Fibroblast of gingiva (primary cell): ENCODE results near the gene SSBP3.

ENCODE experiments used
- DNase-seq: peaks from one replicate; pipeline ENCODE4 v3.0.0-alpha.2; 2011; ENCODE audit warnings: low read depth

SSBP3 gene

DNA sequence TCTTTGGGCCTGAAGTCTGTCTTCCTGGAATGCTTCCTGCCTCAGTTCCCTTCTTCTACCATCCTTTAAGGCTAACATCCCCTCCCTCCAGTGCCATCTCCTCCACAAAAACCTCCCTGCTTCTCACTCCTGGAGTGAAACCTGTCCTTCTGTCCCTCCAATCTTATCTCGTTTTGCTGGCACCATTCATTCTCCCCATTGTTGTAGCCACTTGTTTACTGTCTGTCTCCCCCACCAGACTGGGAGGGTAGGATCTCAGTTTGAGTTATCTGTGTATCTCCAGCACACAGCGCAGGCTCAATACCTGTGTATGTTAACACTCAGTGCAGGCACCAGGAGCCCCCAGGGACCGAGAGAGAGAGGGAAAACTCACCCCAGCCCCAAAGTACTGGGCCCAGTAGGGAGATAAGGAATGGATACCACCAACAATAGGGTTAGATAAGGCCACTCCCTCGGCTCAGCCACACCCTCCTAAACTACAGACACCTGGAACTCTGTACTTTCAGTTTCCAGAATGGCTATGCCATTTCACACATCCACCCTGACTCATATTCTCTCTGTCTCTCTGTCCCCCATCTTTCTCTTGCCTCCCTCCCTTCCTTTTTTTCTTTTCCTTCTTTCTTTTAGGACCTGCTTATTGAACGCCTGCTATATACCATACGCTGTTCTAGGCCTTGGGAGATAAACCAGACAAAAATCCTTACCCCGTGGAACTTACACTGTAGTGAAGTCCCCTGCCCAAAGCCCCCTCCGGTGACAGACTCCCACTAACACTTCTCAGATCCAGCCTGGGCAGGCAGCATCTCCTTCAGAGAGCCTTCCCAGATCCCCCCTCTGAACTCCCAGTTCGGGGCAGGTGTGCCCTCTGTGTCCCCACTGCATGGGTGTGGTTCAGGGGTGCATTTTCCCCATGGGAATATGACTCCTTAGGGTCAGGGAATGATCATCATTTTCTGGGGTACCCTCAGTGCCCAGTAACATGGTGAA is 3.3 kb upstream of the SSBP3 start:
- DNase-seq: no peak

DNA sequence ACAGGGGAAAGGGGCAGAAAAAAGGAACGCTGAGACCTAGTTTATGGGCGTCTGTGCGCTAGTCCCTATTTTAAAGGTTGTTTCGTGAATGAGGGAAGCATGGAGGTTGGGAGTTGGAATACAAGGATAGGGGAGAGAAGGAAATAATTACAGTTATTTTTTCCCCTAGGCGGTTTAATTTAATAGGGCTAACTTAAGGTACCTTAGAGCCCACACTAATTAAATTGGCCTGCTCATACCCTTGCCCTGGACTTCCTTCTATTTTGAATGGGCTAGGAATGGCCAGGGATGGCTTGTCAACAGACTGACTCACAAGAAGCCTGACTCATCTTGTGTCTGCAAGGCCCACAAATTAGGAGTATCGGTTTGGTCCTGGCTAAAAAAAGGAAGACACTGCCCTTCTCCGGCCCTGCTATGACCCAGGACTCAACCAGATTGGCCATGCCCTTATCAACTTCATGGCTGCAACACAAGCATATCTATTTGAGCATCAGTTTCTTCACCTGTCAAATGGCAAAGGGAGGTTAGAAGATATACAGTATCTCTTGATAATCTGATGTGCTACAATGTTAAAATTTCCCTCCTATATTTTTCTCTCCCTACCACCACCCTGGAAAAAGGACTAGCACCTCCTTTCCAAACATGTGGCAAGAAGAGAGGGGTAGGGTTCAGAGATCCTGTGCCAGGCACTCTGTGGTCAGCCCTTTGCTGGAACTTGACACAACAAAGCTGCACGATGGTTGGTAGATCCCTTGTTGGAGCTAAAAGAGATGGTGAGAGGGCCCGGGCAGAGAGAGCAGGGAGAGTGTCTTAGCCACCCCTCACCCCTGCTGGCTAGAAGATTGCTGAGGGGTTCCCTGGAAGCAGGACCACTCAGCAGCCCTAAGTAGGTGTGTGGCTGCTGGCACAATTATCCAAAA is 2.2 kb upstream of the SSBP3 start:
- peak; percentile 54 for DNase-seq

DNA sequence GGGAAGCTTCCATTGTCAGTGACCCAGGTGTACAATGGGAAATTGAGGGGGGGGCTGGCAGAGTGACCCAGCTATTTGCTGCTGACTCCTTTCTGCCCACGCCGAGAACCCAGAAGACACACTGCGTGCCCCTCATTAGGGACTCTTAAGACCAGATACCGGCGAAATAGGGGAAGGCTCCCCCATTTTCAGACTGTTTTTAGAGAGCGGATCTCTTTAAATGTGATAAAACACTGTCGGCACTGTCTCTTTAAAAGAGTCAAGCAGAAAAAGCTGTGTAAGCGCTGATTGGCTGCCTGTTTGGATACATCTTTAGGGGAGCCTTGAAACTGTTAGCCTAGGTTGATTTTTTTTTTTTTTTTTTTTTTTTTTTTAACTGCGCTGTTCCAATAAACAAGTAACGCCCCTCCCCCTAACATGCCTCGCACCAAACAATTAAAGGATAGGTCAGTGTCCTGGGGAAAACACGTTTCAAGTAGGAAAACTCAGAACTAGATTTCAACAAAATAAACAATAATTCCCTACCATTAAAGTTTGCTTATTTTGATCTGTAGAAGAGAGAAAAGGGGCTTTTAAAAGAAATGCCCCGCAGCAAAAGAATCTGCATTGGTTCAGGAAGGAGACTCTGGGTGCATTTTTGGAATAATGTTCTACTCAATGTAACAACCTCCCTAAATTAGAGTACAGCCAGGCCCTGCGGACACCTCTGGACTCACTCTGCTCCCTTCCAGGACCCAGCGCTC is 1.4 kb upstream of the SSBP3 start:
- DNase-seq: peak; percentile 89

DNA sequence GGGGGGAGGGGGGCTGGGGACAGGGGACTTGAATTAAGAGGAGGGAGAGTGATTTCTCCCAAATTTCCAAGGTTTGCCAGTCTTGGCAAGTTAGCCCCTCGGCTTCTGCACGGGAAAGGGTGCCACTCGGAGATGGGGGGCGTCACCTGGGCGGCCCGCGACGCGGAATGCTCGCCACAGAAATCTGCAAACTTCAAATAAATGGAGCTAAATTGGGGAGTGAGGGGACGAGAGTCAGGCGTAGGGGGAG is 885 bp upstream of the SSBP3 start:
- no peak for DNase-seq

DNA sequence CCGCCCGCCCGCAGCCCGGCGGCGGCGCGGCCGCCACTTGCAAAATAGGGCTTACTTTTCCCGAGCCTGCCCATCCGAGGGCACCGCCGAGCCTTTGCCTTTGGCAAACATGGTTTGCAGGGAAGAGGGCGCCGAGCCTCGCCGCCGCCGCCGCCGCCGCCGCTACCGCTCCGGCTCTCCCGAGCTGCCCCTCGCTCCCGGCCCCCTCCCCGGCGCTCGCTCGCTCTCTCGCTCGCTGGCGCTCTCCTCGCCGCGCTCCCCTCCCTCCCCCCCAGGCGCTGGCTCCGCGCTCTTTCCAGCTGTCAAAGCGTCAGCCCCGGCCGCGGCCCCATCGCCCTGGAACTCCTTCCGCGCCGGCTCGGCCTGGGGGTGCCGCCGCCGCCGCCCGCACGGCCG is 298 bp downstream of the SSBP3 start:
- DNase-seq: no peak

DNA sequence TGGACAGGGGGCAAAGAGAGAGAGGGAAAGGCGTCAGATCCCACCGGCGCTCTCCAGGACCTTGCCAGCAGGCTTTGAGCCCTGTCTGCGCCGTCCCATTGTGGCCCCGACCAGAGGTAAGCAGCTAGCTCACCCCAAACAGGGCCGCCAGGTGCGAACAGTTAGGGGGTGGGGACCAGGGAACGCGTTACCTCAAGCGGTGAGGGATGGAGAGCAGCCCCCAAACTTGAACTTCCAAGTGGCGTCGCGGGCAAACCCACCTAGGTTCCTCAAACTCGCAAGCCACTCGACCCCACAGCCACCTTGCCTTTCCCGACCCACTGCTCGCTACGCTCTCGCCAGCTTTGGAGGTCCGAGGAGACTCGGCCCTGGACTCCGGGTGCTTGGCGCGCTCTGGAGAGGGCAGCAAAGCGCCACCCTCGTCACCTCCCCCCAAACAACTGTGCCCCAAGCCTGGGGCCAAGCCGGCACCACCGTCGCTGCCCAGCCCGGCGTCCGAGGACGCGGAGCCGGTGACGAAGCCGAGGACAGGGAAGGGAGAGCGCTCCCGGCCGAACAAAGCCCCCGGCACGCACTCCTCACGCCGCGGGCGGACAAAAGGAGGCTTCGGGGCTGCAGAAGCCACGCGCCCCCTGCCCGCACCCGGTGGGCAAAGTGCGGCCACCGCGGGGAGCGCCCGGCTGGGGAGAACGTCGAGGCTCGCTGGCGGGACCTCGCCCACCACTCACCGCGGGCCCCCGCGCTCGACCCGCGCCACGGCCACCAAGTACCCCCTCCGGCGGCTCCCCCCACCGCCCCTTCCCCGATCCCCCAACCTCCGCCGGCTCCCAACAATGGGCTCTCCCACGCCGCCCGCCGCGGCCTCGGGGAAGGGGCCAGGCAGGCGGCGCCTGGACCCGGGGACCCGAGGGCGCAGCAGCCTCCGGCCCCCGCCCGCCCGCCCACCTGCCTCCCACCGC is 976 bp downstream of the SSBP3 start:
- no peak for DNase-seq

DNA sequence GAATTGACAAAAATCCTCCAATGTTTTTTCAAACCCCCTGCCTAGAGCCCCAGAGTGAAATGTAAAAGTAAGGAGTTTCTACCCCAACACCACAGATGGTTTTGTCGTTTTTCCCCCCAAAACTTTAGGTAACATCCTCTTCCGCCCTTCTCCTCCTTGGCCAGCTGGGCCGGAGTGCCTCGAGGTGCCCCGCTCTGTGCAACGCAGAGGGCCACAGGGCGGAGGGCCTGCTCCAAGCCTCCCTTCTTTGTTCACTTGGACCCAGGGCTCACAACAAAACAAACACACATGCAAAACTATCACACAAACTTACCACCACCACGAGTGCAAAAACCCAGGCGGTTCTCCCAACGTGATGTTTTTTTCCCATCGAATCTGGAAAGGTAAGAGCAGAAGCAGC is 1.9 kb downstream of the SSBP3 start:
- no peak for DNase-seq

DNA sequence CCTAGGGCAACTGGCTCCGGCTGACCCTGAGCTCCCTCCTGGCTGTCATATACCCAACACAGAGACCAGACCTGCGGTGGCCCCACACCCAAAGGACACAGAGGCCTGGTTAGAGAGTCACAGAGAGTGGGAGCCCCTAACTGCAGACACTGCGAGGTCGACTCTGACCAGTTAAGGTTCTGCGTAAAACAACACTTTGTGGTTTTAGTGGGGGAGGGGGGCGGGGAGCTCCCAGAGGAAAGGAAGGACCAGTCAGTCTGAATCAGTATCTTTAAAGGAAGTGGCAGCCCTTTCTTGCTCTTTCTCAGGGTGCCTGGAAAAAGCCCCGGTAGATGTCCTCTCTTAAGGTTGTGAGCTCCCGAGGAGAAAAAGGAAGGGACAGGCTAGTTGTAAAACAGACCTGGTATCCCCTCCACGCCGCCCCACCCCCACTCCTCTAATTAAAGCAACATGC is 2.4 kb downstream of the SSBP3 start:
- DNase-seq: no peak

DNA sequence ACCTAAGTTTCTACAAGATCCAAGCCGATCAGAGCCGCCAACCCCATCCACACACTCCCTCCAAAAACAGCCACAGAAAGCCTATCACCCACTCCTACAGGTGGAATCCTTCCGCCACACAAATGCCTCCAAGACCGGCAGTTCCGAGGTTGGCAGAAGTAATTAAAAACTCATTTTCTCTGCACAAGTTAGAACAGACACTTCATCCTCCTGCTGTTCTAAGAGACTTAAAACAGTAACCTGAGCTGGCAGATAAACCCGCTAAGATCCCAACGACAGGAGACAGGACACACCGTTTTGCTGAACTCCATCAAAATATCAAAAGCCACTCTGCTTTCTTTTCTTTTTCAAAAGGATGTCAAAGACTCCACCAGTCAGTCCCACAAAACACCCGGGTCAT is 2.8 kb downstream of the SSBP3 start:
- DNase-seq: no peak

DNA sequence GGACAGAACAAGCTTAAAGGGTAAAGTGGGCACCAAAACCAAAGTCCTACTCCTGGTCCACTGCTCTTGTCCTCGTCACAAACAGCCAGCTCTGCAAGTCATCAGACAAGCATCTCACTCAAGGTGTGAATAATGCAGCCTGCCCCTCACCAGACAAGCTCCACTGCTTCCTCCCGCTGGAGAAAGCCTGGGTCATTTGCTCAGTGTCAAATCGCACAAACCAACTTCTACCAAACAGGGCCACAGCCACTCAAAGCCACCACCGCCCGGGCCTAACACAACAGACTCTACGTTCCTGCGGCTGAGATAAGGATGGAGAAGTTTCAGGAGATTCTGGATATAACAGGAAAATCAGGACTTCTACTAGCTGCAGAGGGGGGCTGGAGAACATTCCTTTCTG is 3.3 kb downstream of the SSBP3 start:
- DNase-seq: no peak

DNA sequence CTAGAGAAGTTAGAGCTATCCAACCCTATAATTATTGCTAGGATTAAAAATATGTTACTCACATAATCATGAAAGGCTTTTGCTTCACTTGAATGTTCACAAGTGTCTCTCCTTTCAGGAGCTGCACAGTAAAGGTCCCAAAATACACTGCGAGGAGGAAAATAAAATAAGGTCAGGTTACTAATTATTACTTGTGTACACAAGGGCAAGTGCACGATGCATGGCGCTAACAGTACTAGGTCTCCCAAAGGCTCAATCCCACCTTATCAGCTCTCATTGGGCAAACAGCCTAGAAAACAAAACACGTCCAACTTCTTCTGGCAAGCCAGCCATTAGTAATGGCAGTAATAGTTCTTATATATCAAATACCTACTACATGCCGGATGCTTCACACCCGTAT is 4.4 kb downstream of the SSBP3 start:
- no peak for DNase-seq

DNA sequence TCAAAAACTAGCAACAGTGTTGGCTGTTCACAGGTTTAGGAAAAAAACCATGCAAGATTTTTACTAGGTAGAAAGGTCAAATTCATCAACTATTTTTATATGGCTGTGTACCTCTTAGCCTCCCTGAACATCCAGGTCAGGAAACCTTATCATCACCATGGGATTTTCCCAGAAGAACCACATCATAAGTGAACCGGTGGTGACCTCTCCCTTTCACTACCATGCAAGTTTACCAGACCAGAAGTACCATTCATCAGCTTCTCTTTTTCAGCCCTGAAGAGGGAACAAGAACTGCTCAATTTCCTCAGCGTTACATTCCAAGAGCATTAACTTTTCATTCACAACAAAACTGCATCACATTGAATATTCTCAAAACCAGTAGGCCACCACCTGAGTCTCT is 5.9 kb downstream of the SSBP3 start:
- no peak for DNase-seq

DNA sequence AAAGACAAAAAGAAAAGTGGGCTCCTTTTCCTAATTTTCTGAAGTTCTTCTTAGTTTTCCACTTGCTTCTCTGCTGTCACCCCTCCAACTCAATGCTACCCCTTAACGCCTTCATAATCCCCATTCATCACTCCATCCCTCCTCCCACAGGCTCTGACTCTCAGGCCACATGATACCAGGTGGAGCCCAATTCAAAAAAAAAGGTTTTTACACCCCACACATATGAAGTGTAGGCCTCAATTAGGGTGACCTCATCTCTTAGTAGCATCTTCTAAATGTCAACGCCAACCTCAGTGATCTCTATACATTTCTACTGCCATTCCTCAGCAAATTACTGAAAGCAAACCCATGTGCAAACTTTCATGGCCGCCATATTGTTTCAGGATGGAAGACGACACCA is 6.4 kb downstream of the SSBP3 start:
- no peak for DNase-seq

DNA sequence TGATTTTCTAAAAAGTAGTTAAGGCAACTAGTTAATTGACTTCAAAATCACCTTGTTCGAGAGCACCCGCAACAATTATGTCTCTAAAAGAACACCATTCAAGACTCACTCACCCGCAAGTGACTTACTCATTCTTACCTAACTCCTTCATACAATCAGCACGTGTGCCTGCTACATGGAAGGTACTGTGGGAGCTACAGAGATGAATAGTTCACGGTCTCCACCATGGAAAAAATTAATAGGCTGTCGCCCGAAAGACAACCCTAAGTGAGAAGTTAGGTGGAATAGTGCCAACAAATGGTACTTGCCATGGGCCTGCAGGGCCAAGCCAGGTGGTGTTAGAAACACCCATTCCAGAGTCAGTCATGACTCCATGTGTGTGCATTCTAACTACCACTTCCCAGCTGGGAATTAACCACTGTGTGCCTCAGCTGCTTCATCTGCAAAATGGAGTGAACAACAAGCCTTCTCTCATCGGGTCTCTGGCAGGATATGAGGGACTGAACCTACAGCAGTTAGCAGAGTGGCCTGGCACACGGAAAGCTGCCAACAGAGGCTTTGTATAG is 7.1 kb downstream of the SSBP3 start:
- DNase-seq: no peak

DNA sequence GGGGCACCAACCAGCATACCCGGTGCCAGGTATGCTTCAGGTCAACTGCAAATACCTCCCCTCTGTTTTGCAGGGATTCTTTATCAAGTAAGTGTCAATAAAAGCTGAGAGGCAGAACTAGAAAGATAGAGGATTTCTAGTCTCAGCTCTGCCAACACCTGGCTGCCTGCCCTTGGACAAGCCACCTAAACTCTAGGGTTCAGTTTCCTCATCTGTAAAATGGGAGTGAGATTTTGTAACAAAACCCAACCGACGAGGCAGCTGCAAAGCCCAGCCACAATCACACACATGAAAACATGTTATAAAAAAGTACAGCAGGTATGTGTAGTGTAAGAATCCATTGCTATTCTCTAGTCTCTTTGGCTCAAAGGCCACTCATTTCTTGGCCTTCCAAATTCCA is 8.2 kb downstream of the SSBP3 start:
- DNase-seq: no peak

DNA sequence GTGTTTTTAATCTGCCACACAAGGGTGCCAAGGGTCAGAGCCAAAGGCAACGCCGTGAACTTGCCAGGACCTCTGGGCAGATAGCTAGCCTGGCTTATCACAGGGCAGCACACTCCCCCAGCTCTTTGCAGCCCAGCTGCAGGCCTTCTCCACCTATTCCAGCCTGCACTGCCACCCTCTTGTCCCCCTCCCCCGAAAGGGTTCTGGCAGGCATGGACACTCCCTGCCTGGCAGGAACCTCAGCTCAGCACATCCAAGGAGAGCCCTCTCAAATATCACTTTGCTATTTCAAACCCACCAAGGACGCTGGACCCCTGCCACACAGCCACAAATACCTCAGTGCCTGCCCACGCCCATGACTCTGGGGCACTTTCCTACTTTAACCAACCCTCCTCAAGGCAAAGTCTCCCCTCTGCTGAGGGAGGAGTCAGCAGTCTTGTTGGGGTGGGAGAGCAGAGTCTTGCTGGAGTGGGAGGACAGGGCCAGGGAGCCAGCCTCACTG is 9.1 kb downstream of the SSBP3 start:
- DNase-seq: no peak

DNA sequence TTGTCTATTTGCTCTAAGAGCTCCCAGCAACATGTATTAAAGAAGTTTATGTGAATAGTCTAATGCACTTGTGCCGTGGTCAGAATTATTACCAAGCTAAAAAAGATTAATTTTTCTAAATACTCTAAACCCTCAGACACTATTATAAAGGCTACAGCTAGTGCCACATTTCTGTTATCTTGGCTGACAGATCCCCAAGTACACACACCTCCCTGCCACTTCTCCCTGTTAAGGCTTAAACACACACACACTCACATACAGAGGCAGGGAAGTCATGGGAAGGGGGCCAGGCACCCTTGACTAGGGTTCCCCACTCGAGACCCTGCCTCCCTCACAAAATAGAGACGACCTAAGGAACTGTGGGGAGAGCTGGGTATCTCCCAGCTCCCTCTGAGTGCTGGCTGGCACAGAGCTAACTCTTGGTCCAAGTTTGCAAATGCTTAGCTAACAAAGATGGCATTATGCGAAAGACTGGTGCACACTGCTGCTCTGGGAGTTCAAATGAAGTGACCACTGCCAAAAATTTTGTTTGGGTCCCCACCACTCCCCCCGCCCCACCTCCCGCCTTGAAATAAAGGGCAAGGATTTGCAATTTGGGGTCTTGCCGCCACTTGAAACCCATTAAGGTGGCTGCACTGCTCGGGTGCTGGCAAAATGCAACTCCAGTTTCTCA is 9.8 kb downstream of the SSBP3 start:
- DNase-seq: no peak

DNA sequence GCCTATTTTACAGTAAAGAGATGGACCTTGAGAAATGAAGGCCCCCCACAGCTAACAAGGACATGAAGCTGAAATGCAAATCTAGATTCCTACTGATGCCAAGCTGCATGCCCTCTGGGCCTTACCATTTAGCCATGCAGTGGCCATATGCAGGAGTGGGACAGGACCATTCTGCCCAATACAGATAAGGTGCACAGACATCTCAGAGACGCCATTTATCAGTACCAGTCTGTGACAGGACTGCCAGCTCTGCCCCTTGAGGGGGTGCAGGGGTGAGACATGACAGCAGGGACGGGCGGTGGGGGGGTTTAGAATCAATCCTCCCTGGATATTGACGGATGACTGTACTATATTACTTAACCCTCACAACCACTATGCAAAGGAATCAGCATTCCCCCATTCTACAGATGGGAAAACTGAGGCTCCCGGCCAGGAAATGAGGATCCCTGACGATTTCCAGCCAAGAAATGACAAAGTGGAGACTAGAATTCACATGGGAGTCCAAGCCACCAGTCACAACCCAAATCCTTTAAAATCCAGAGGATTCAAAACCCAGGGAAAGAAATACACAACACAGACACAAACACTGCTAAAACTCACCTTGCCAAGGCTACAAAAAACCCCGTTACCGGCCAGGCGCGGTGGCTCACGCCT is 10.8 kb downstream of the SSBP3 start:
- DNase-seq: no peak

DNA sequence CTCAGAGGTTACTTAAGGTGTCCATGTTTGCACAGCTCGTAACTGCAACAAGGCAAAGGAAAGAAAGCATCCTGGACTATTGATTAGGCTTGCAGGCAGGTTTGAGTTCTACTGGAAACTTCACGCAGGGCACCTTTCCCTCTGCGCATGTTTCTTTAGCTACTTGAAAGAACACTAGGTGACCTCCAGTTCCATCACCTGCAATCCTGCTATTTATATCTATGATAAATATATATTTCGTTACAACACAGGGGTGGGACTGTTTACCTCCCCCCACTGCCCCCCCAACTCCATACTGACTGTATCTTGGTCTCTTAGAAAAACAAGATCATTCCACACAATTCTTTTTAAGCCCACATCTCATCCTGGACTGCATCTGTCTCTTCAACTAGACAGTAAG is 12.1 kb downstream of the SSBP3 start:
- no peak for DNase-seq

DNA sequence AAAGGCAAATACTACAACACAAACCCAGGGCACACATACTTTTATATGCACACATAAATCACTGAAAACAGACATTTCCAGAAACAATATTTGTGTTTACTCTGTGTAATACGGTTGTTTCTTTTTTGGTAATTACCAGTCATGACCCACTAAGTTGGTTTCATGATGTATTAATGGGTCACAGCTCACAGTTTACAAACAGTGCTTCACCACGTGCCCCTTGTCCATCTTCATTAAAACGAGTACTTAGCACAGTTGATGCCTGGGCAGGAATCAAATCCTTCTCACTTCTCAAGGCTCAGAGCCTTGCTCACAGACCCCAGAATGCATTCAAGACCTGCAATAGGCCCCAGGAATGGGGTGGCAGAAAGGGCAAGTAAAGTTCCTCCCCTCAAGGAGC is 13.8 kb downstream of the SSBP3 start:
- no peak for DNase-seq
